PFSK-1 (cell line): ENCODE results near the gene ARHGEF7.

ENCODE experiments used
- FOXP2 ChIP-seq: optimal IDR thresholded peaks from 2 replicates; pipeline ENCODE3; 2011; ENCODE audit warnings: borderline replicate concordance, control low read depth, inconsistent platforms; ENCODE audit not compliant: insufficient read depth; ENCODE audit errors: extremely low read length, extremely low read depth
- POLR2AphosphoS5 ChIP-seq: IDR thresholded peaks from 2 replicates; pipeline ENCODE4 v1.6.1; 2012; ENCODE audit warnings: low read depth, mild to moderate bottlenecking, control low read depth, low read length, moderate library complexity
- REST ChIP-seq, 2 experiments: IDR thresholded peaks; 2 replicates each; pipeline versions ENCODE4 v1.6.1 to v1.8.0; 2011 to 2012; ENCODE audit warnings: low read depth in 2 of 2, low read length in 2 of 2, control low read depth in 1 of 2, inconsistent platforms in 1 of 2, mild to moderate bottlenecking in 1 of 2, moderate library complexity in 1 of 2; ENCODE audit not compliant: insufficient read depth in 1 of 2
- SIN3A ChIP-seq: IDR thresholded peaks from 2 replicates; pipeline ENCODE4 v1.6.1; 2012; ENCODE audit warnings: mild to moderate bottlenecking, low read length, moderate library complexity, borderline replicate concordance; ENCODE audit not compliant: insufficient read depth
- TAF1 ChIP-seq: IDR thresholded peaks from 2 replicates; pipeline ENCODE4 v1.6.1; 2012; ENCODE audit warnings: low read length, control low read depth, borderline replicate concordance; ENCODE audit not compliant: insufficient read depth

ARHGEF7 gene

GRCh38 chr13:111174377-111175114, 59.4 kb downstream of the ARHGEF7 start:
- no peak for TF ChIP-seq FOXP2
- TF ChIP-seq POLR2AphosphoS5 = no peak
- TF ChIP-seq SIN3A = no peak
- TF ChIP-seq REST (IDR thresholded peaks at IDR 0.05; ENCODE audit: insufficient read depth in 1 of 2, low read depth in 2 of 2, low read length in 2 of 2) = no peak
- no peak for TF ChIP-seq TAF1

GRCh38 chr13:111175372-111175771, 60.3 kb downstream of the ARHGEF7 start:
- TF ChIP-seq SIN3A (no peak), POLR2AphosphoS5 (no peak), REST (IDR thresholded peaks at IDR 0.05; ENCODE audit: insufficient read depth in 1 of 2, low read depth in 2 of 2, low read length in 2 of 2) (no peak), FOXP2 (no peak), TAF1 (no peak)

- no peak for TF ChIP-seq FOXP2
- TF ChIP-seq POLR2AphosphoS5 = no peak
- TF ChIP-seq REST (IDR thresholded peaks at IDR 0.05; ENCODE audit: insufficient read depth in 1 of 2, low read depth in 2 of 2, low read length in 2 of 2) = no peak
- no peak for TF ChIP-seq SIN3A
- no peak for TF ChIP-seq TAF1
Observed at GRCh38 chr13:111175935-111176334, 60.8 kb downstream of the ARHGEF7 start.

GRCh38 chr13:111176421-111176820, 61.3 kb downstream of the ARHGEF7 start:
- TF ChIP-seq TAF1 (no peak), REST (IDR thresholded peaks at IDR 0.05; ENCODE audit: insufficient read depth in 1 of 2, low read depth in 2 of 2, low read length in 2 of 2) (no peak)
